Measurements from ENCODE around the gene SCN1A.

SCN1A gene

GRCh38 chr2:166134252-166135151 lies 6.7 kb upstream of the SCN1A start:
- no peak for TF ChIP-seq CTCF (IDR thresholded peaks at IDR 0.05)

DNA sequence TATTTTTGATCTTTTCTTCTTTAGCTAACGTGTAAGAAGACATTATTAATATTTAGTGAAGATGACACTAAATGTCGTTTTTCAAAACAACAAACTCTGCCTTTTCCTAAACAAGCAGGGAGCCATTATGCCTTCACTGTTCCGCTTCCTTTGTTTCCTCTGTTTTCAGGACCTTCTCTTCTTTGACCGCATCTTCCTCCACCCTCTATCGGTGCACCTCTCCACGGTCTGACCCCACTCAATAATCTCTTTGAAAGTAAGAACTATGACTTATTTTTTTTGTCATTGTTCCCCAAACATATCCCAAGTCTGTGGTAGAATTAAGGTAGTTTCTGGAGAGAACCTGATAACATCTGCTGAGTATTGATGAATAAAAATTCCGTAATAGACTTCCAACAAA lies 5.8 kb upstream of the SCN1A start:
- TF ChIP-seq CTCF (IDR thresholded peaks at IDR 0.05) = no peak

DNA sequence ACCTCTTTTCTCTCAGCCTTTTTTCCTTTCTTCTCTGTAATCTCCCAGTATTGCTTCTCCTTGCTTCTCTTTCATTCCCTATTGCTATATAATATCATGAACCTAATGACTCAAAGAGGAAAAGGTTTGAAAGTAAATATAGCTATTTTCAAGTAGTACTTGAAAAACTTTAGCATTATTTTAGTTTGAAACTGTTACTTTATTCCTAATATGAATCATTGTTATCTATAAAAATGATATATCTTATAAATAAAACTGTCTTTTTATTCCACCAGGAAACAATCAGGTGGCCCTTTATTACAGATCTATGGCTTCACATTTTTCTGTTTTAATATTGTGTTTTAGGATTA lies 311 bp upstream of the SCN1A start:
- TF ChIP-seq CTCF (IDR thresholded peaks at IDR 0.05) = no peak

GRCh38 chr2:166126007-166126639 lies 1.7 kb downstream of the SCN1A start:
- TF ChIP-seq CTCF (IDR thresholded peaks at IDR 0.05) = no peak

- TF ChIP-seq CTCF (IDR thresholded peaks at IDR 0.05) = no peak
These were observed 2.3 kb downstream of the SCN1A start for GRCh38 chr2:166125557-166125956.

GRCh38 chr2:166118180-166118579 lies 9.6 kb downstream of the SCN1A start:
- no peak for TF ChIP-seq CTCF (IDR thresholded peaks at IDR 0.05)

GRCh38 chr2:166117491-166117890 lies 10.3 kb downstream of the SCN1A start:
- no peak for TF ChIP-seq CTCF (IDR thresholded peaks at IDR 0.05)

Measured in LNCAP (cell line).